Measurements from ENCODE around the gene PSRC1.

PSRC1 gene

GRCh38 chr1:109239409-109240068 is 43.4 kb downstream of the PSRC1 start:
- H3K14ac ChIP-seq (ENCODE audit: low read length in 2 of 2): no peak overlapping the region
- no peak overlapping the region for H3K27ac ChIP-seq (ENCODE audit: low read length, poor library complexity, severe bottlenecking)
- H2AK5ac ChIP-seq (ENCODE audit: low read length, severe bottlenecking): no peak overlapping the region
- H4K8ac ChIP-seq (ENCODE audit: low read length): no peak overlapping the region
- H3K18ac ChIP-seq (ENCODE audit: low read depth in 1 of 2, low read length in 2 of 2): no peak overlapping the region
- H3K9me3 ChIP-seq (ENCODE audit: control insufficient read depth, low read length): no peaks in the 10 kb centered on the region
- peaks cover 16% of the 10 kb centered on the region for H3K4me1 ChIP-seq (ENCODE audit: control insufficient read depth, insufficient read depth, low read depth, low read length)
- no peak overlapping the region for H3K23ac ChIP-seq (ENCODE audit: low read length in 2 of 2)
- peaks cover 3% of the 10 kb centered on the region for H3K79me1 ChIP-seq (replicated peaks; ENCODE audit: low read length, poor library complexity, severe bottlenecking)
- DNase-seq: peak; percentile 43
- no peak overlapping the region for H2BK5ac ChIP-seq (ENCODE audit: low read depth, low read length, poor library complexity, severe bottlenecking)
- no peak overlapping the region for H2BK15ac ChIP-seq (ENCODE audit: low read depth, poor library complexity, severe bottlenecking)
- H3K4me3 ChIP-seq (ENCODE audit: insufficient read depth in 1 of 2, low read depth in 1 of 2, low read length in 2 of 2): no peak overlapping the region
- H2BK12ac ChIP-seq (ENCODE audit: low read length in 2 of 2): no peak overlapping the region
- WGBS: 69% methylated on average over 6 of the region's 6 CpGs
- H2BK120ac ChIP-seq (ENCODE audit: low read depth, low read length): no peak overlapping the region
- H2AFZ ChIP-seq (ENCODE audit: low read depth, low read length): no peak overlapping the region
- H3K4ac ChIP-seq (ENCODE audit: low read depth in 1 of 2, low read length in 2 of 2): no peak overlapping the region
- H3K36me3 ChIP-seq (ENCODE audit: control insufficient read depth in 1 of 2, insufficient read depth in 2 of 2, low read depth in 1 of 2, low read length in 2 of 2): peaks cover 49 to 54% of the 10 kb centered on the region in 2 experiments
- H3K9ac ChIP-seq (ENCODE audit: low read length): no peak overlapping the region
- H3K27me3 ChIP-seq (ENCODE audit: control insufficient read depth in 1 of 2, insufficient read depth in 1 of 2, low read length in 2 of 2): peaks cover 9 to 10% of the 10 kb centered on the region in 2 experiments
- no peak overlapping the region for H3K4me2 ChIP-seq (ENCODE audit: low read length, poor library complexity, severe bottlenecking)
- no peak overlapping the region for H4K91ac ChIP-seq (ENCODE audit: low read length)

- H3K9ac ChIP-seq (ENCODE audit: low read length): no peak overlapping the region
- H2BK5ac ChIP-seq (ENCODE audit: low read depth, low read length, poor library complexity, severe bottlenecking): no peak overlapping the region
- H2BK15ac ChIP-seq (ENCODE audit: low read depth, poor library complexity, severe bottlenecking): no peak overlapping the region
- H2AFZ ChIP-seq (ENCODE audit: low read depth, low read length): no peak overlapping the region
- H3K79me1 ChIP-seq (replicated peaks; ENCODE audit: low read length, poor library complexity, severe bottlenecking): peaks cover 5% of the 10 kb centered on the region
- DNase-seq: no peak
- H3K27ac ChIP-seq (ENCODE audit: low read length, poor library complexity, severe bottlenecking): no peak overlapping the region
- H2AK5ac ChIP-seq (ENCODE audit: low read length, severe bottlenecking): no peak overlapping the region
- no peaks in the 10 kb centered on the region for H3K9me3 ChIP-seq (ENCODE audit: control insufficient read depth, low read length)
- no peak overlapping the region for H3K4me3 ChIP-seq (ENCODE audit: insufficient read depth in 1 of 2, low read depth in 1 of 2, low read length in 2 of 2)
- H3K36me3 ChIP-seq (ENCODE audit: control insufficient read depth in 1 of 2, insufficient read depth in 2 of 2, low read depth in 1 of 2, low read length in 2 of 2): peaks cover 50 to 59% of the 10 kb centered on the region in 2 experiments
- no peak overlapping the region for H3K4me2 ChIP-seq (ENCODE audit: low read length, poor library complexity, severe bottlenecking)
- no peak overlapping the region for H3K18ac ChIP-seq (ENCODE audit: low read depth in 1 of 2, low read length in 2 of 2)
- H4K91ac ChIP-seq (ENCODE audit: low read length): no peak overlapping the region
- no peak overlapping the region for H4K8ac ChIP-seq (ENCODE audit: low read length)
- no peak overlapping the region for H2BK12ac ChIP-seq (ENCODE audit: low read length in 2 of 2)
- H3K27me3 ChIP-seq (ENCODE audit: control insufficient read depth in 1 of 2, insufficient read depth in 1 of 2, low read length in 2 of 2): peaks cover 9 to 10% of the 10 kb centered on the region in 2 experiments
- H3K23ac ChIP-seq (ENCODE audit: low read length in 2 of 2): no peak overlapping the region
- H3K4me1 ChIP-seq (ENCODE audit: control insufficient read depth, insufficient read depth, low read depth, low read length): peaks cover 16% of the 10 kb centered on the region
- 69% methylated on average over 5 of the region's 5 CpGs for WGBS
- no peak overlapping the region for H3K4ac ChIP-seq (ENCODE audit: low read depth in 1 of 2, low read length in 2 of 2)
- no peak overlapping the region for H2BK120ac ChIP-seq (ENCODE audit: low read depth, low read length)
- H3K14ac ChIP-seq (ENCODE audit: low read length in 2 of 2): no peak overlapping the region
These were observed 43.9 kb downstream of the PSRC1 start for GRCh38 chr1:109239047-109239408.

GRCh38 chr1:109238382-109238781 is 44.6 kb downstream of the PSRC1 start:
- Histone ChIP-seq H2BK5ac (ENCODE audit: low read depth, low read length, poor library complexity, severe bottlenecking) (no peak overlapping the region), H4K91ac (ENCODE audit: low read length) (no peak overlapping the region)

GRCh38 chr1:109237512-109237911 is 45.4 kb downstream of the PSRC1 start:
- H3K36me3 ChIP-seq (ENCODE audit: control insufficient read depth in 1 of 2, insufficient read depth in 2 of 2, low read depth in 1 of 2, low read length in 2 of 2): peaks cover 55 to 69% of the 10 kb centered on the region in 2 experiments
- no peak overlapping the region for H2BK12ac ChIP-seq (ENCODE audit: low read length in 2 of 2)
- H3K27me3 ChIP-seq (ENCODE audit: control insufficient read depth in 1 of 2, insufficient read depth in 1 of 2, low read length in 2 of 2): peaks cover 4 to 9% of the 10 kb centered on the region in 2 experiments
- H3K18ac ChIP-seq (ENCODE audit: low read depth in 1 of 2, low read length in 2 of 2): no peak overlapping the region
- no peak overlapping the region for H4K91ac ChIP-seq (ENCODE audit: low read length)
- no peak overlapping the region for H3K4me3 ChIP-seq (ENCODE audit: insufficient read depth in 1 of 2, low read depth in 1 of 2, low read length in 2 of 2)
- no peak overlapping the region for H3K4ac ChIP-seq (ENCODE audit: low read depth in 1 of 2, low read length in 2 of 2)
- H2BK5ac ChIP-seq (ENCODE audit: low read depth, low read length, poor library complexity, severe bottlenecking): no peak overlapping the region
- no peak overlapping the region for H2AFZ ChIP-seq (ENCODE audit: low read depth, low read length)
- H3K23ac ChIP-seq (ENCODE audit: low read length in 2 of 2): no peak overlapping the region
- no peak overlapping the region for H2BK120ac ChIP-seq (ENCODE audit: low read depth, low read length)
- H3K14ac ChIP-seq (ENCODE audit: low read length in 2 of 2): no peak overlapping the region
- DNase-seq: no peak
- H3K4me2 ChIP-seq (ENCODE audit: low read length, poor library complexity, severe bottlenecking): no peak overlapping the region
- no peak overlapping the region for H2BK15ac ChIP-seq (ENCODE audit: low read depth, poor library complexity, severe bottlenecking)
- no peaks in the 10 kb centered on the region for H3K9me3 ChIP-seq (ENCODE audit: control insufficient read depth, low read length)
- H3K9ac ChIP-seq (ENCODE audit: low read length): no peak overlapping the region
- H2AK5ac ChIP-seq (ENCODE audit: low read length, severe bottlenecking): no peak overlapping the region
- WGBS: 94% methylated on average over 3 of the region's 3 CpGs
- H3K79me1 ChIP-seq (replicated peaks; ENCODE audit: low read length, poor library complexity, severe bottlenecking): peaks cover 5% of the 10 kb centered on the region
- no peak overlapping the region for H3K27ac ChIP-seq (ENCODE audit: low read length, poor library complexity, severe bottlenecking)
- peaks cover 16% of the 10 kb centered on the region for H3K4me1 ChIP-seq (ENCODE audit: control insufficient read depth, insufficient read depth, low read depth, low read length)
- H4K8ac ChIP-seq (ENCODE audit: low read length): no peak overlapping the region

More at GRCh38 chr1:109238382-109238781, 44.6 kb downstream of the PSRC1 start:
- DNase-seq: no peak
- Histone ChIP-seq H3K27ac (ENCODE audit: low read length, poor library complexity, severe bottlenecking) (no peak overlapping the region), H2AK5ac (ENCODE audit: low read length, severe bottlenecking) (no peak overlapping the region), H3K4me1 (ENCODE audit: control insufficient read depth, insufficient read depth, low read depth, low read length) (peaks cover 16% of the 10 kb centered on the region), H3K9ac (ENCODE audit: low read length) (no peak overlapping the region), H3K4me3 (ENCODE audit: insufficient read depth in 1 of 2, low read depth in 1 of 2, low read length in 2 of 2) (no peak overlapping the region), H4K8ac (ENCODE audit: low read length) (no peak overlapping the region), H3K23ac (ENCODE audit: low read length in 2 of 2) (no peak overlapping the region), H2BK15ac (ENCODE audit: low read depth, poor library complexity, severe bottlenecking) (no peak overlapping the region), H3K18ac (ENCODE audit: low read depth in 1 of 2, low read length in 2 of 2) (no peak overlapping the region), H3K27me3 (ENCODE audit: control insufficient read depth in 1 of 2, insufficient read depth in 1 of 2, low read length in 2 of 2) (peaks cover 8 to 10% of the 10 kb centered on the region in 2 experiments), H3K79me1 (replicated peaks; ENCODE audit: low read length, poor library complexity, severe bottlenecking) (peaks cover 5% of the 10 kb centered on the region), H3K4me2 (ENCODE audit: low read length, poor library complexity, severe bottlenecking) (no peak overlapping the region), H2BK120ac (ENCODE audit: low read depth, low read length) (no peak overlapping the region), H3K4ac (ENCODE audit: low read depth in 1 of 2, low read length in 2 of 2) (no peak overlapping the region), H3K9me3 (ENCODE audit: control insufficient read depth, low read length) (no peaks in the 10 kb centered on the region), H3K14ac (ENCODE audit: low read length in 2 of 2) (no peak overlapping the region), H3K36me3 (ENCODE audit: control insufficient read depth in 1 of 2, insufficient read depth in 2 of 2, low read depth in 1 of 2, low read length in 2 of 2) (peaks cover 53 to 60% of the 10 kb centered on the region in 2 experiments), H2AFZ (ENCODE audit: low read depth, low read length) (no peak overlapping the region), H2BK12ac (ENCODE audit: low read length in 2 of 2) (no peak overlapping the region)
- WGBS: 94% methylated on average over 1 of the region's 2 CpGs
